CD4-positive, alpha-beta T cell treated with Interleukin-4 for 1 hour (primary cell): ENCODE data around the gene ACKR3.

Experiments
- DNase-seq, 2 donors: peaks; one replicate each; pipeline ENCODE4 v3.0.0-alpha.2; 2020 to 2022

ACKR3 gene

GRCh38 chr2:236612737-236613136, 43.1 kb downstream of the ACKR3 start:
- no peak for DNase-seq

- no peak for DNase-seq
Observed at GRCh38 chr2:236613612-236614011, 44.0 kb downstream of the ACKR3 start.

- no peak for DNase-seq
Observed at GRCh38 chr2:236614551-236614950, 44.9 kb downstream of the ACKR3 start.

GRCh38 chr2:236616031-236616430, 46.4 kb downstream of the ACKR3 start:
- DNase-seq: no peak

- DNase-seq: no peak
Observed at GRCh38 chr2:236616624-236617023, 47.0 kb downstream of the ACKR3 start.

- no peak for DNase-seq
Observed at GRCh38 chr2:236617221-236617737, 47.7 kb downstream of the ACKR3 start.

GRCh38 chr2:236617796-236618195, 48.2 kb downstream of the ACKR3 start:
- DNase-seq: no peak

GRCh38 chr2:236618370-236618769, 48.7 kb downstream of the ACKR3 start:
- DNase-seq: no peak

- no peak for DNase-seq
Observed at GRCh38 chr2:236619910-236620612, 50.4 kb downstream of the ACKR3 start.

- DNase-seq: no peak
Observed at GRCh38 chr2:236621786-236622185, 52.2 kb downstream of the ACKR3 start.

GRCh38 chr2:236622201-236622600, 52.6 kb downstream of the ACKR3 start:
- DNase-seq: no peak

GRCh38 chr2:236622660-236623059, 53.0 kb downstream of the ACKR3 start:
- DNase-seq: no peak

- DNase-seq: no peak
Observed at GRCh38 chr2:236623816-236624215, 54.2 kb downstream of the ACKR3 start.

- DNase-seq: no peak
Observed at GRCh38 chr2:236625156-236625690, 55.6 kb downstream of the ACKR3 start.

- no peak for DNase-seq
Observed at GRCh38 chr2:236626391-236627150, 56.9 kb downstream of the ACKR3 start.

GRCh38 chr2:236627193-236627592, 57.6 kb downstream of the ACKR3 start:
- DNase-seq: no peak

GRCh38 chr2:236627841-236628240, 58.2 kb downstream of the ACKR3 start:
- no peak for DNase-seq

- DNase-seq: no peak
Observed at GRCh38 chr2:236628256-236628901, 58.8 kb downstream of the ACKR3 start.

GRCh38 chr2:236628981-236629605, 59.5 kb downstream of the ACKR3 start:
- no peak for DNase-seq

- DNase-seq: no peak
Observed at GRCh38 chr2:236629961-236630872, 60.6 kb downstream of the ACKR3 start.

GRCh38 chr2:236631281-236631855, 61.7 kb downstream of the ACKR3 start:
- no peak for DNase-seq
